Measurements from ENCODE around the gene MKRN2.

Gene MKRN2

DNA sequence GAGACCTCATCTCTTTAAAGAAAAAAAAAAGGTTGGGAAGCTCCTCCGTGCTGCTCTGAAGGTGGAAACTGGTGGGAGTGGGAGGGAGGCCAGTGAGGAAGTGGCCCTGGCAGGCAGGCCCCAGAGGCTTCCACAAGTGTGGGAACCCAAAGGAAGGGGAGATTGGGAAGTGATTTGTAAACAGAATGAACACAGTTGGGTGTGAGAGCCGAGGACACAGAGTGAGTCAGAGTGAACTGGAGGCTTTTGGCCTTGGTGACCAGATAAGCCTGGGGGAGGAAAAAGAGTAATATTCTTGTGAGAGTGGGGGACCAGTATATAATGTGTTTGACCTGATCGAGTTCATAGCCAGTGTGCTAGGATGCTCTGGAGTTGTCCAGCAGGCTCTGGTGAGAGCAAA, 23.0 kb downstream of the MKRN2 start:
- Histone ChIP-seq H4K8ac (ENCODE audit: low read depth, low read length) (no peak overlapping the region), H2BK5ac (ENCODE audit: low read depth, low read length, poor library complexity) (no peak overlapping the region), H4K91ac (ENCODE audit: low read depth, low read length) (no peak overlapping the region), H3K18ac (ENCODE audit: low read length) (no peak overlapping the region), H3K79me2 (ENCODE audit: control insufficient read depth, insufficient read depth, low read length, poor library complexity) (no peaks in the 10 kb centered on the region), H2AK5ac (ENCODE audit: low read length) (no peak overlapping the region), H3K4me1 (ENCODE audit: control insufficient read depth in 1 of 2, insufficient read depth in 2 of 2, low read length in 2 of 2) (no peaks in the 10 kb centered on the region), H3K27me3 (ENCODE audit: insufficient read depth, low read length) (no peaks in the 10 kb centered on the region), H2AFZ (ENCODE audit: insufficient read depth, low read length, poor library complexity) (no peak overlapping the region), H3K23ac (ENCODE audit: low read length) (no peak overlapping the region), H4K12ac (ENCODE audit: low read depth, low read length) (no peak overlapping the region), H3K9me3 (ENCODE audit: insufficient read depth, low read depth, low read length) (no peaks in the 10 kb centered on the region), H2BK120ac (ENCODE audit: insufficient read depth, low read length, poor library complexity) (no peak overlapping the region), H2BK12ac (ENCODE audit: low read length) (no peak overlapping the region), H3K36me3 (ENCODE audit: control insufficient read depth in 1 of 2, insufficient read depth in 2 of 2, low read length in 2 of 2) (peaks cover 52 to 66% of the 10 kb centered on the region in 2 experiments), H3K4me2 (ENCODE audit: low read length) (no peak overlapping the region), H3K4me3 (ENCODE audit: low read depth, low read length) (no peak overlapping the region), H3K14ac (ENCODE audit: low read length) (no peak overlapping the region), H3K79me1 (ENCODE audit: low read length) (no peaks in the 10 kb centered on the region), H3K27ac (ENCODE audit: low read depth, low read length) (no peak overlapping the region), H3K9ac (ENCODE audit: low read length) (no peak overlapping the region), H3K4ac (ENCODE audit: low read depth, low read length) (no peak overlapping the region)
- no CpG with 5 or more reads among the region's 3 CpGs for WGBS (ENCODE audit: extremely low coverage, insufficient coverage, insufficient read length)
- DNase-seq: no peak

DNA sequence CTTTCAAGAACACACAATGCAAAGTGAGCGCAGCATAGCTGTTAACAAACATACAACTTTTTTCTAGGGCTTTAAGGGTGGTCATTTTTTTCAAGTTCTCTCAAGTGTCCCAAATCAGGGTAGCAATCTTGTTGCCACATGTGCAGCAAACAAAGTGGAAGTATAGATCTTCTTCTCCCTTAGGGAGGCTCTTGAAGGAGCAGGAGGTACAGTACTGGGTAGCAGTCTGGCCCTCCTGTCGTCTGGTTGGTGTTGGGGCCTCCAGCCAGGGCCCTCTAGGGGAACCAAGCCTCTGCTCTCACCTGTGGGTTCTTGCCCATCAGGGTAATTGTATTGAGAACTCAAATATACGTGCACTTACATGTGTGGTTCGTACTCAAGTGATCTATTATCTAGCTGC, 25.8 kb downstream of the MKRN2 start:
- peaks cover 46 to 56% of the 10 kb centered on the region in 2 experiments for H3K36me3 ChIP-seq (ENCODE audit: control insufficient read depth in 1 of 2, insufficient read depth in 2 of 2, low read length in 2 of 2)
- H3K14ac ChIP-seq (ENCODE audit: low read length): no peak overlapping the region
- H3K9me3 ChIP-seq (ENCODE audit: insufficient read depth, low read depth, low read length): no peaks in the 10 kb centered on the region
- no peak overlapping the region for H4K91ac ChIP-seq (ENCODE audit: low read depth, low read length)
- no peak overlapping the region for H3K4me2 ChIP-seq (ENCODE audit: low read length)
- no peak overlapping the region for H4K8ac ChIP-seq (ENCODE audit: low read depth, low read length)
- H3K4ac ChIP-seq (ENCODE audit: low read depth, low read length): no peak overlapping the region
- H2AFZ ChIP-seq (ENCODE audit: insufficient read depth, low read length, poor library complexity): no peak overlapping the region
- no peak overlapping the region for H3K9ac ChIP-seq (ENCODE audit: low read length)
- no peak overlapping the region for H2BK12ac ChIP-seq (ENCODE audit: low read length)
- no peak for DNase-seq
- no peak overlapping the region for H2BK5ac ChIP-seq (ENCODE audit: low read depth, low read length, poor library complexity)
- no peaks in the 10 kb centered on the region for H3K79me1 ChIP-seq (ENCODE audit: low read length)
- H2AK5ac ChIP-seq (ENCODE audit: low read length): no peak overlapping the region
- no peak overlapping the region for H3K23ac ChIP-seq (ENCODE audit: low read length)
- no peaks in the 10 kb centered on the region for H3K27me3 ChIP-seq (ENCODE audit: insufficient read depth, low read length)
- no peaks in the 10 kb centered on the region for H3K4me1 ChIP-seq (ENCODE audit: control insufficient read depth in 1 of 2, insufficient read depth in 2 of 2, low read length in 2 of 2)
- H3K79me2 ChIP-seq (ENCODE audit: control insufficient read depth, insufficient read depth, low read length, poor library complexity): no peaks in the 10 kb centered on the region
- no peak overlapping the region for H3K27ac ChIP-seq (ENCODE audit: low read depth, low read length)
- H3K4me3 ChIP-seq (ENCODE audit: low read depth, low read length): no peak overlapping the region
- H3K18ac ChIP-seq (ENCODE audit: low read length): no peak overlapping the region
- no peak overlapping the region for H4K12ac ChIP-seq (ENCODE audit: low read depth, low read length)
- H2BK120ac ChIP-seq (ENCODE audit: insufficient read depth, low read length, poor library complexity): no peak overlapping the region
- WGBS (ENCODE audit: extremely low coverage, insufficient coverage, insufficient read length): no CpG with 5 or more reads among the region's 4 CpGs

DNA sequence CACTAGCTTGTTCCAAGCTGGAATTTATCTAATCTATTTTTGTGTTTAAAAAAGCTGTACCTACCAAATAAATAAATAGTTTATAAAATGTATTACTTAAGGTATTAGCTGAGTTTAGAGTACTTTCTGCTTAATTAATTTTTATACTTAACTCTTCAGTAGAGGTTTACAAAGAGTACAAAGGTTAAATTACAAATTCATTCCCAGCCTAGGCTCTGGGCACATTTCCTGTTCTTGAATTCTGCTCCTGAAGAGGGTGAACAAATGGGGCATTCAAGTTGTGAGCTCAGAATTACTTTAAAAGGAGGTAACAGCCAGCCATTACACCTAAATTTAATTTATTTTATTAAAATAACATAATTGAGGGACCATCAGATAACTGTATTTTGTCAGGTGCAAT, 26.4 kb downstream of the MKRN2 start:
- no peak overlapping the region for H2AK5ac ChIP-seq (ENCODE audit: low read length)
- H4K8ac ChIP-seq (ENCODE audit: low read depth, low read length): no peak overlapping the region
- no peaks in the 10 kb centered on the region for H3K4me1 ChIP-seq (ENCODE audit: control insufficient read depth in 1 of 2, insufficient read depth in 2 of 2, low read length in 2 of 2)
- no peak overlapping the region for H3K18ac ChIP-seq (ENCODE audit: low read length)
- H2BK12ac ChIP-seq (ENCODE audit: low read length): no peak overlapping the region
- H2AFZ ChIP-seq (ENCODE audit: insufficient read depth, low read length, poor library complexity): no peak overlapping the region
- no peak overlapping the region for H4K91ac ChIP-seq (ENCODE audit: low read depth, low read length)
- H3K4ac ChIP-seq (ENCODE audit: low read depth, low read length): no peak overlapping the region
- H3K4me3 ChIP-seq (ENCODE audit: low read depth, low read length): no peak overlapping the region
- peaks cover 46 to 58% of the 10 kb centered on the region in 2 experiments for H3K36me3 ChIP-seq (ENCODE audit: control insufficient read depth in 1 of 2, insufficient read depth in 2 of 2, low read length in 2 of 2)
- H3K27me3 ChIP-seq (ENCODE audit: insufficient read depth, low read length): no peaks in the 10 kb centered on the region
- H3K27ac ChIP-seq (ENCODE audit: low read depth, low read length): no peak overlapping the region
- no peak overlapping the region for H2BK120ac ChIP-seq (ENCODE audit: insufficient read depth, low read length, poor library complexity)
- H4K12ac ChIP-seq (ENCODE audit: low read depth, low read length): no peak overlapping the region
- H3K79me2 ChIP-seq (ENCODE audit: control insufficient read depth, insufficient read depth, low read length, poor library complexity): no peaks in the 10 kb centered on the region
- no peak overlapping the region for H3K14ac ChIP-seq (ENCODE audit: low read length)
- no peak overlapping the region for H3K23ac ChIP-seq (ENCODE audit: low read length)
- no peak overlapping the region for H3K4me2 ChIP-seq (ENCODE audit: low read length)
- H3K79me1 ChIP-seq (ENCODE audit: low read length): no peaks in the 10 kb centered on the region
- no peaks in the 10 kb centered on the region for H3K9me3 ChIP-seq (ENCODE audit: insufficient read depth, low read depth, low read length)
- no peak overlapping the region for H2BK5ac ChIP-seq (ENCODE audit: low read depth, low read length, poor library complexity)
- H3K9ac ChIP-seq (ENCODE audit: low read length): no peak overlapping the region
- no peak for DNase-seq

DNA sequence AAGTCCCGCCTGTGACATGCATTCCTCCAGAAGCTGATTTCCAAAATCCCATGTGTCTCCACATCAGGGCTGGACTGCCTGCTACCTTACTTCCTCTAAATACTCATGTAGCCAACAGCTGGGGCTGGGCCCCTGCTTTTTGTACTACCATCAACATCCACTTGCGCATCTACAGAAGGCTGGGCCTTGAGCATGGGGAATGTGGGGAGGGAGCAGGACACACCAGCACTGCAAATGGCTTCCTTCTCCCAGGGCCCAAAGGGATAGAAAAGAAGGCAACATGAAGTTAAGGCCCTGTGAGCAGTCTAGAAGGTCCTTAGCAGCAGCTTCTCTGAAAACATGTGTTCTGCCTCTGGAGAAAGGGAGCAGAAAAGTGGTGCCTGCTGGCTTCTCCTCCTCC, 27.2 kb downstream of the MKRN2 start:
- H3K9me3 ChIP-seq (ENCODE audit: insufficient read depth, low read depth, low read length): no peaks in the 10 kb centered on the region
- H4K12ac ChIP-seq (ENCODE audit: low read depth, low read length): no peak overlapping the region
- no peak overlapping the region for H2AFZ ChIP-seq (ENCODE audit: insufficient read depth, low read length, poor library complexity)
- H3K79me2 ChIP-seq (ENCODE audit: control insufficient read depth, insufficient read depth, low read length, poor library complexity): no peaks in the 10 kb centered on the region
- H2BK120ac ChIP-seq (ENCODE audit: insufficient read depth, low read length, poor library complexity): no peak overlapping the region
- H2AK5ac ChIP-seq (ENCODE audit: low read length): no peak overlapping the region
- no CpG with 5 or more reads among the region's 2 CpGs for WGBS (ENCODE audit: extremely low coverage, insufficient coverage, insufficient read length)
- H3K36me3 ChIP-seq (ENCODE audit: control insufficient read depth in 1 of 2, insufficient read depth in 2 of 2, low read length in 2 of 2): peaks cover 48 to 62% of the 10 kb centered on the region in 2 experiments
- H3K4ac ChIP-seq (ENCODE audit: low read depth, low read length): no peak overlapping the region
- no peak overlapping the region for H4K8ac ChIP-seq (ENCODE audit: low read depth, low read length)
- no peak overlapping the region for H3K23ac ChIP-seq (ENCODE audit: low read length)
- H2BK5ac ChIP-seq (ENCODE audit: low read depth, low read length, poor library complexity): no peak overlapping the region
- H3K79me1 ChIP-seq (ENCODE audit: low read length): no peaks in the 10 kb centered on the region
- H3K4me3 ChIP-seq (ENCODE audit: low read depth, low read length): no peak overlapping the region
- no peak overlapping the region for H3K4me2 ChIP-seq (ENCODE audit: low read length)
- H4K91ac ChIP-seq (ENCODE audit: low read depth, low read length): no peak overlapping the region
- H3K4me1 ChIP-seq (ENCODE audit: control insufficient read depth in 1 of 2, insufficient read depth in 2 of 2, low read length in 2 of 2): no peaks in the 10 kb centered on the region
- no peak overlapping the region for H3K27ac ChIP-seq (ENCODE audit: low read depth, low read length)
- no peak for DNase-seq
- no peaks in the 10 kb centered on the region for H3K27me3 ChIP-seq (ENCODE audit: insufficient read depth, low read length)
- no peak overlapping the region for H3K14ac ChIP-seq (ENCODE audit: low read length)
- H2BK12ac ChIP-seq (ENCODE audit: low read length): no peak overlapping the region
- no peak overlapping the region for H3K9ac ChIP-seq (ENCODE audit: low read length)
- no peak overlapping the region for H3K18ac ChIP-seq (ENCODE audit: low read length)

Measured in trophoblast cell (in vitro differentiated cells and primary cell).